Activated CD8-positive, alpha-beta memory T cell treated with anti-CD3 and anti-CD28 coated beads, Interleukin-2, amount 50 U/mL, for 24 hours (primary cell): ENCODE measurements around the gene MNT.

Experiments
- DNase-seq: peaks from one replicate; pipeline ENCODE4 v3.0.0-alpha.2; 2020; ENCODE audit errors: extremely low read depth

Gene MNT

GRCh38 chr17:2380226-2380922 lies 20.5 kb downstream of the MNT start:
- DNase-seq, result no peak

GRCh38 chr17:2379489-2380225 lies 21.2 kb downstream of the MNT start:
- DNase-seq, result no peak

- DNase-seq, result no peak
Measured at GRCh38 chr17:2378905-2379304, 22.0 kb downstream of the MNT start.

GRCh38 chr17:2377659-2378058 lies 23.2 kb downstream of the MNT start:
- no peak for DNase-seq

GRCh38 chr17:2376107-2376506 lies 24.8 kb downstream of the MNT start:
- DNase-seq, result no peak

- DNase-seq, result no peak
Measured at GRCh38 chr17:2375406-2375805, 25.5 kb downstream of the MNT start.

- no peak for DNase-seq
Measured at GRCh38 chr17:2374549-2375285, 26.1 kb downstream of the MNT start.

GRCh38 chr17:2373179-2373578 lies 27.7 kb downstream of the MNT start:
- DNase-seq, result no peak

- no peak for DNase-seq
Measured at GRCh38 chr17:2372681-2373080, 28.2 kb downstream of the MNT start.

GRCh38 chr17:2372180-2372579 lies 28.7 kb downstream of the MNT start:
- no peak for DNase-seq

GRCh38 chr17:2371183-2372130 lies 29.4 kb downstream of the MNT start:
- no peak for DNase-seq

GRCh38 chr17:2370211-2370589 lies 30.7 kb downstream of the MNT start:
- DNase-seq, result no peak

- DNase-seq, result no peak
Measured at GRCh38 chr17:2369551-2370210, 31.2 kb downstream of the MNT start.

GRCh38 chr17:2369039-2369438 lies 31.8 kb downstream of the MNT start:
- no peak for DNase-seq

- no peak for DNase-seq
Measured at GRCh38 chr17:2368359-2368758, 32.5 kb downstream of the MNT start.

GRCh38 chr17:2366747-2367494 lies 33.9 kb downstream of the MNT start:
- no peak for DNase-seq

GRCh38 chr17:2365132-2365531 lies 35.7 kb downstream of the MNT start:
- DNase-seq, result no peak

- no peak for DNase-seq
Measured at GRCh38 chr17:2364763-2365116, 36.1 kb downstream of the MNT start.

- no peak for DNase-seq
Measured at GRCh38 chr17:2363851-2364762, 36.8 kb downstream of the MNT start.
